Prostate gland (tissue), 2 donors: ENCODE measurements around the gene SASH3.

Experiments
- POLR2A ChIP-seq: fragments of 450-650 bp; IDR thresholded peaks from one replicate; pipeline ENCODE4 v1.6.1; 2016; ENCODE audit warnings: antibody characterized with exemption, mild to moderate bottlenecking
- POLR2AphosphoS5 ChIP-seq: sonication (generic); formaldehyde crosslinking; IDR thresholded peaks from one replicate; pipeline ENCODE4 v1.6.1; 2017; ENCODE audit warnings: antibody characterized with exemption
- TF ChIP-seq, protein P1 (sequence below), 4 experiments: fragments of 200-600 bp in 2 of 4; fragments of 450-650 bp in 2 of 4; sonication (generic) in 2 of 4; IDR thresholded peaks; 1 replicate in 3 of 4; 2 replicates in 1 of 4; pipeline ENCODE4 v1.5.1; 2016 to 2019; ENCODE audit warnings: antibody characterized with exemption in 4 of 4, mild to moderate bottlenecking in 2 of 4, moderate library complexity in 2 of 4

DNA sequence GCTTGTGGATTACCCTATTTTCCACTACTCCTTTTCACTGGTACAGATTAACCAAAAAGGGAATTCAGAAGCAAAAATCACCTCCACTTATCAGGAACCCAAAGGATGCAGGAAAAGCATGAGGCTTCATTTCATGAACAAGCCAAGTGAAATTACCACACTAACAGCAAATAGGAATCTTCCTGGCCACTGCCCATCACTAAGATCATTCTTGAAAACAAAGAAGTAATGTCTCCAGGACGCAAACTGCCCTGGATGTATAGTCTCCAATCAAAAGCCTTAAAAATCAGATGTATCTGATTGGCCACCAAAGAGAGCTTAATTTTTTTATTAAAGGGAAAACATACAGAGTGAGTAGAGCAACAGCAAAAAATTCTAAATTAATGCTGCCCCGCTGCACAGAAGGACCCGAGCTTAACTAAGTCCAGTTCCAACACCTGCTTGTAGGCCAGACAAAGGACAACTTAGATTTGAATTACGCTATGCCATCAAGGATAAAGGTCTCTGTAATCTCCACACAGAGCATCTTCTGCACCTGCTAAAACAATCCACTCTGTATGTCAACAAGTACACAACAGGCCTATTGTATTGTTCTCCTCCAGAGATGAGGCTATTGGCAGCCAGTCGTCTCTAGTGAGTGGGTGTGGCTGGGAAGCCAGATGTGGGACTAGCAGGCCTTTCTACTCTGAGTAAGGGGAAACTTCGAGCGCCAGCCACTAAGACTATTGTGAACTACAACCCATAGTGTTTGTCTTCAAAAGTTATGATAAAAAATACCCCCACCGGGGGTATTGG is 51.5 kb downstream of the SASH3 start:
- TF ChIP-seq, protein P1, sequence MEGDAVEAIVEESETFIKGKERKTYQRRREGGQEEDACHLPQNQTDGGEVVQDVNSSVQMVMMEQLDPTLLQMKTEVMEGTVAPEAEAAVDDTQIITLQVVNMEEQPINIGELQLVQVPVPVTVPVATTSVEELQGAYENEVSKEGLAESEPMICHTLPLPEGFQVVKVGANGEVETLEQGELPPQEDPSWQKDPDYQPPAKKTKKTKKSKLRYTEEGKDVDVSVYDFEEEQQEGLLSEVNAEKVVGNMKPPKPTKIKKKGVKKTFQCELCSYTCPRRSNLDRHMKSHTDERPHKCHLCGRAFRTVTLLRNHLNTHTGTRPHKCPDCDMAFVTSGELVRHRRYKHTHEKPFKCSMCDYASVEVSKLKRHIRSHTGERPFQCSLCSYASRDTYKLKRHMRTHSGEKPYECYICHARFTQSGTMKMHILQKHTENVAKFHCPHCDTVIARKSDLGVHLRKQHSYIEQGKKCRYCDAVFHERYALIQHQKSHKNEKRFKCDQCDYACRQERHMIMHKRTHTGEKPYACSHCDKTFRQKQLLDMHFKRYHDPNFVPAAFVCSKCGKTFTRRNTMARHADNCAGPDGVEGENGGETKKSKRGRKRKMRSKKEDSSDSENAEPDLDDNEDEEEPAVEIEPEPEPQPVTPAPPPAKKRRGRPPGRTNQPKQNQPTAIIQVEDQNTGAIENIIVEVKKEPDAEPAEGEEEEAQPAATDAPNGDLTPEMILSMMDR (IDR thresholded peaks at IDR 0.05), result no peak
- TF ChIP-seq POLR2A (no peak), POLR2AphosphoS5 (no peak)
